ENCODE results near the gene PDE7B. TPM values are rescaled to one million over a fixed set of nuclear protein-coding genes. Genes with fewer than 3 reads are reported as not detected.

The PDE7B gene
- total RNA-seq, 1 experiment from 2014 or later = not detected

GRCh38 chr6:136225496-136225895 lies 374.0 kb downstream of the PDE7B start:
- no TSS peak for BruUV-seq (replicated peaks)
- no peak overlapping the region for H3K27ac ChIP-seq (ENCODE audit: low read length)
- H3K9me3 ChIP-seq (ENCODE audit: low read length) = no peaks in the 10 kb centered on the region
- ChIA-PET CTCF (no interaction called here), POLR2A (ENCODE audit: unreplicated experiment) (no interaction called here)
- H3F3A ChIP-seq (ENCODE audit: low read length, unreplicated experiment) = no peaks in the 10 kb centered on the region
- intact Hi-C loops (cut with micrococcal nuclease) = loop anchor here (10.0 kb wide), 1 partner anchor 291 kb away; no protein-coding TSS in a partner anchor
- no peaks in the 10 kb centered on the region; the same call in 1 of the 2 replicates for H3K36me3 ChIP-seq (ENCODE audit: low read depth, low read length)
- no peaks in the 10 kb centered on the region for H3K9me2 ChIP-seq (replicated peaks; ENCODE audit: low read length)
- no peak overlapping the region for H3K4me2 ChIP-seq (ENCODE audit: low read length)
- H4K20me1 ChIP-seq (ENCODE audit: low read length) = no peaks in the 10 kb centered on the region
- ATAC-seq (no peak), DNase-seq (no peak)
- TF ChIP-seq EZH2 (IDR thresholded peaks at IDR 0.05; ENCODE audit: low read length, unreplicated experiment) (no peak), EZH2phosphoT487 (IDR thresholded peaks at IDR 0.05; ENCODE audit: borderline replicate concordance, low read length) (no peak), CTCF (conservative IDR thresholded peaks at IDR 0.05; ENCODE audit: low read depth, low read length) (no peak)
- H3K9ac ChIP-seq (ENCODE audit: low read length) = no peak overlapping the region
- no peak overlapping the region for H2AFZ ChIP-seq (ENCODE audit: low read length)
- H3K4me1 ChIP-seq (ENCODE audit: insufficient read depth, low read length) = no peaks in the 10 kb centered on the region
- H3K4me3 ChIP-seq (ENCODE audit: low read length) = no peak overlapping the region
- H3K27me3 ChIP-seq (ENCODE audit: low read length) = no peaks in the 10 kb centered on the region
- no peaks in the 10 kb centered on the region for H3K79me2 ChIP-seq (ENCODE audit: low read length)

- H3K4me3 ChIP-seq (ENCODE audit: low read length) = peak overlapping the region; percentile 44; the same call in 1 of the 2 replicates
- POLR2A ChIA-PET (ENCODE audit: unreplicated experiment) = no interaction called here
These were observed 374.6 kb downstream of the PDE7B start for GRCh38 chr6:136226027-136226673.

More at GRCh38 chr6:136226027-136226673, 374.6 kb downstream of the PDE7B start:
- H3K4me2 ChIP-seq (ENCODE audit: low read length) = peak overlapping the region; percentile 65
- peak overlapping the region; percentile 67 for H2AFZ ChIP-seq (ENCODE audit: low read length)
- H3K9me3 ChIP-seq (ENCODE audit: low read length) = no peaks in the 10 kb centered on the region
- CTCF ChIA-PET = interaction anchor here (0.6 to 0.7 kb wide), 3 partner anchors 11 to 305 kb away, joined by 3 read pairs; no protein-coding TSS in a partner anchor
- DNase-seq = peak; percentile 68
- H3K9ac ChIP-seq (ENCODE audit: low read length) = no peak overlapping the region
- H4K20me1 ChIP-seq (ENCODE audit: low read length) = no peaks in the 10 kb centered on the region
- H3K27ac ChIP-seq (ENCODE audit: low read length) = no peak overlapping the region
- no peaks in the 10 kb centered on the region for H3K4me1 ChIP-seq (ENCODE audit: insufficient read depth, low read length)
- TF ChIP-seq CTCF (conservative IDR thresholded peaks at IDR 0.05; ENCODE audit: low read depth, low read length) = peak; percentile 97
- no peak for TF ChIP-seq EZH2 (IDR thresholded peaks at IDR 0.05; ENCODE audit: low read length, unreplicated experiment)
- TF ChIP-seq EZH2phosphoT487 (IDR thresholded peaks at IDR 0.05; ENCODE audit: borderline replicate concordance, low read length) = no peak
- no peaks in the 10 kb centered on the region for H3F3A ChIP-seq (ENCODE audit: low read length, unreplicated experiment)
- no peaks in the 10 kb centered on the region for H3K27me3 ChIP-seq (ENCODE audit: low read length)
- intact Hi-C loops (cut with micrococcal nuclease) = loop anchor here (1.0 to 10.0 kb wide), 7 partner anchors 143 to 775 kb away; no protein-coding TSS in a partner anchor
- ATAC-seq = peak; percentile 68
- no peaks in the 10 kb centered on the region; the same call in 1 of the 2 replicates for H3K36me3 ChIP-seq (ENCODE audit: low read depth, low read length)
- no peaks in the 10 kb centered on the region for H3K9me2 ChIP-seq (replicated peaks; ENCODE audit: low read length)
- no peaks in the 10 kb centered on the region for H3K79me2 ChIP-seq (ENCODE audit: low read length)
- BruUV-seq (replicated peaks) = no TSS peak
